K562 (cell line): ENCODE data around the gene FOXJ3. TPM values are rescaled to one million over a fixed set of nuclear protein-coding genes. Genes with fewer than 3 reads are reported as not detected.
A peak's percentile ranks its signal among the peaks of the same experiment; 100 is the strongest.

Experiments used
- ATAC-seq: fragments of 200-7000 bp; cut with Tn5 transposase; 3 replicates; pipeline ENCODE4 v1.9.1; 2020; ENCODE audit warnings: moderate library complexity
- BruUV-seq: library from RNA; stranded (reverse); fragments of 400-500 nt; replicated peaks from 2 replicates; lab custom pipeline; 2021; lab: Mats Ljungman, UMichigan
- CTCF ChIA-PET: fragments of 300-600 bp; formaldehyde crosslinking; extraction: SDS; loops from one replicate; lab custom pipeline; 2021; ENCODE audit warnings: low intra/inter-chr PET ratio; lab: Yijun Ruan, JAX
- POLR2A ChIA-PET: fragments of 300-600, 350-650 bp; sonication (Branson Sonifier 250); formaldehyde crosslinking; extraction: SDS; loops from one replicate; lab custom pipeline; 2021; ENCODE audit warnings: antibody characterized with exemption, inconsistent platforms; lab: Yijun Ruan, JAX
- DNase-seq, 4 experiments: peaks; one replicate each; pipeline versions ENCODE4 v3.0.0 to v3.0.0-alpha.2; 2011 to 2018; ENCODE audit warnings: low spot score in 3 of 4, mixed read lengths in 3 of 4; ENCODE audit errors: extremely low read depth in 1 of 4
- FAIRE-seq: peaks from 2 replicates; lab custom pipeline; 2011; peaks lifted over from hg19 to GRCh38; lab: Jason Lieb, UNC
- H2AFZ ChIP-seq: 2 replicates; pipeline ENCODE4 v1.6.0; 2011; ENCODE audit warnings: low read depth, low read length, control low read depth, inconsistent platforms
- H3K27ac ChIP-seq: fragments of 200-600 bp; 3 replicates; pipeline ENCODE4 v1.8.0; 2011; ENCODE audit warnings: low read depth, mild to moderate bottlenecking, control low read depth, inconsistent platforms, low read length, moderate library complexity, mixed read lengths; ENCODE audit errors: extremely low read depth
- H3K27me3 ChIP-seq, 2 experiments: fragments of 300-600 bp in 1 of 2; 2 replicates in 1 of 2; 3 replicates in 1 of 2; pipeline versions ENCODE4 v1.6.0 to v1.8.0; 2011; ENCODE audit warnings: inconsistent platforms in 2 of 2, low read length in 2 of 2, mild to moderate bottlenecking in 1 of 2, mixed read lengths in 1 of 2, moderate library complexity in 1 of 2; ENCODE audit not compliant: control insufficient read depth in 2 of 2, insufficient read depth in 2 of 2
- H3K36me3 ChIP-seq: fragments of 300-600 bp; 3 replicates; pipeline ENCODE4 v1.8.0; 2011; ENCODE audit warnings: mild to moderate bottlenecking, low read length, inconsistent platforms; ENCODE audit not compliant: control insufficient read depth, insufficient read depth
- H3K4me1 ChIP-seq, 2 experiments: fragments of 200-600 bp in 1 of 2; replicated peaks in 1 of 2; 2 replicates in 1 of 2; 3 replicates in 1 of 2; pipeline versions ENCODE4 v1.5.1 to v1.8.0; 2011; ENCODE audit warnings: inconsistent platforms in 2 of 2, low read length in 2 of 2, mild to moderate bottlenecking in 1 of 2, mixed read lengths in 1 of 2, moderate library complexity in 1 of 2; ENCODE audit not compliant: control insufficient read depth in 2 of 2, insufficient read depth in 2 of 2
- H3K4me2 ChIP-seq: 2 replicates; pipeline ENCODE4 v1.6.1; 2011; ENCODE audit warnings: low read length, control low read depth, inconsistent platforms, mixed read lengths; ENCODE audit not compliant: insufficient read depth
- H3K4me3 ChIP-seq: fragments of 200-600 bp; sonication (generic), shearing (Covaris generic); 2 replicates; pipeline ENCODE4 v1.5.1; 2016; ENCODE audit warnings: control low read depth, inconsistent platforms
- H3K79me2 ChIP-seq: fragments of 200-600 bp; 3 replicates; pipeline ENCODE4 v1.8.0; 2011; ENCODE audit warnings: low read length, inconsistent platforms; ENCODE audit not compliant: control insufficient read depth, insufficient read depth
- H3K9ac ChIP-seq, 2 experiments: 2 replicates each; pipeline versions ENCODE4 v1.6.0 to v1.6.1; 2011; ENCODE audit warnings: low read depth in 2 of 2, low read length in 2 of 2, control low read depth in 1 of 2, inconsistent platforms in 1 of 2, mild to moderate bottlenecking in 1 of 2, mixed read lengths in 1 of 2; ENCODE audit not compliant: insufficient read depth in 1 of 2
- H3K9me1 ChIP-seq: one replicate; pipeline ENCODE4 v1.6.0; 2011; ENCODE audit warnings: inconsistent platforms, mild to moderate bottlenecking, low read length, moderate library complexity; ENCODE audit not compliant: control insufficient read depth, insufficient read depth
- H3K9me3 ChIP-seq: replicated peaks from 2 replicates; pipeline ENCODE4 v1.5.1; 2011; ENCODE audit warnings: low read depth, low read length, inconsistent platforms; ENCODE audit not compliant: control insufficient read depth, insufficient read depth
- H4K20me1 ChIP-seq: replicated peaks from 2 replicates; pipeline ENCODE4 v1.6.1; 2011; ENCODE audit warnings: low read length, inconsistent platforms, mixed read lengths; ENCODE audit not compliant: control insufficient read depth, insufficient read depth
- FOSL1 ChIP-seq: fragments of 200-800 bp; sonication (Bioruptor generic); conservative IDR thresholded peaks from 2 replicates; pipeline ENCODE4 v1.6.1; 2016; ENCODE audit warnings: missing genetic modification characterization, missing compliant biosample characterization
- JUND ChIP-seq, 2 experiments: IDR thresholded peaks; 2 replicates in 1 of 2; 3 replicates in 1 of 2; pipeline ENCODE4 v1.6.1; 2011; ENCODE audit warnings: borderline replicate concordance in 2 of 2, low read depth in 2 of 2, low read length in 2 of 2, improper control_type of control experiment in 1 of 2, missing biosample characterization in 1 of 2, missing genetic modification characterization in 1 of 2, missing genetic modification reagents in 1 of 2
- KLF10 ChIP-seq: fragments of 250-450 bp; sonication (Bioruptor Pico); IDR thresholded peaks from 2 replicates; pipeline ENCODE4 v1.6.1; 2021; ENCODE audit warnings: matching md5 sums
- NFE2 ChIP-seq: IDR thresholded peaks from 2 replicates; pipeline ENCODE4 v1.6.1; 2014; ENCODE audit warnings: antibody characterized with exemption, low read depth
- SMARCA4 ChIP-seq: fragments of 450-650 bp; IDR thresholded peaks from 2 replicates; pipeline ENCODE4 v1.6.1; 2016
- ZNF766 ChIP-seq: fragments of 200-800 bp; sonication (Bioruptor generic); conservative IDR thresholded peaks from 2 replicates; pipeline ENCODE4 v1.6.1; 2016; ENCODE audit warnings: missing genetic modification characterization, missing compliant biosample characterization
- WGBS: fragments of 100-300 bp; shearing (Covaris generic); methylation state at CpG from one replicate; pipeline ENCODE4 v1.1.6; 2016; ENCODE audit warnings: low coverage, mixed read lengths; ENCODE audit not compliant: insufficient coverage; ENCODE audit errors: missing lambda C conversion rate; 5-methylcytosine and 5-hydroxymethylcytosine counted together
- in situ Hi-C: fragments of 300-500 bp; cut with MboI; formaldehyde crosslinking; loops from 4 replicates; pipeline ENCODE4 v1.15.0; 2018; ENCODE audit warnings: inconsistent platforms, mixed read lengths
- intact Hi-C: fragments of 100-400 bp; cut with micrococcal nuclease; formaldehyde crosslinking; loops from 2 replicates; pipeline ENCODE4 v1.14.2; 2022
- polyA plus RNA-seq, 8 experiments: library from polyadenylated mRNA; depleted of rRNA in 4 of 8; stranded (reverse) in 5 of 8; unstranded in 3 of 8; fragments of >200 nt; fragmentation: Nextera tagmentation in 2 of 8; fragmentation: Illumina TruSeq in 1 of 8; extraction: Ambion mirVana in 2 of 8; extraction: Trizol in 1 of 8; gene quantifications; 2 replicates each; pipeline versions ENCODE4 v1.2.1 to v1.2.3, GENCODE V29; 2011 to 2014; ENCODE audit warnings: inconsistent platforms in 1 of 8, missing spikeins in 1 of 8
- total RNA-seq, 7 experiments: library from RNA; depleted of rRNA in 6 of 7; stranded (reverse); fragments of >200 nt in 6 of 7; fragmentation: Illumina TruSeq in 2 of 7; extraction: Trizol in 2 of 7; gene quantifications; 2 replicates each; pipeline versions ENCODE4 v1.2.1 to v1.2.3, GENCODE V29; 2011 to 2021; ENCODE audit warnings: low replicate concordance in 1 of 7
- TF ChIP-seq, protein P1 (sequence below): fragments of 450-650 bp; IDR thresholded peaks from 2 replicates; pipeline ENCODE4 v1.6.1; 2016; ENCODE audit warnings: missing biosample characterization, missing genetic modification characterization
- TF ChIP-seq, protein P2 (sequence below), 2 experiments: fragments of 450-650 bp; IDR thresholded peaks; 2 replicates each; pipeline ENCODE4 v1.6.1; 2018; ENCODE audit warnings: mild to moderate bottlenecking in 2 of 2, low read depth in 1 of 2; ENCODE audit not compliant: partially characterized antibody in 2 of 2

FOXJ3 gene
- total and polyA plus RNA-seq, 9 of the 15 experiments (the other 6 are each of a cell fraction or from before 2014, with no cell fraction given) = 8.7 to 35.3 (median 23.4) TPM

DNA sequence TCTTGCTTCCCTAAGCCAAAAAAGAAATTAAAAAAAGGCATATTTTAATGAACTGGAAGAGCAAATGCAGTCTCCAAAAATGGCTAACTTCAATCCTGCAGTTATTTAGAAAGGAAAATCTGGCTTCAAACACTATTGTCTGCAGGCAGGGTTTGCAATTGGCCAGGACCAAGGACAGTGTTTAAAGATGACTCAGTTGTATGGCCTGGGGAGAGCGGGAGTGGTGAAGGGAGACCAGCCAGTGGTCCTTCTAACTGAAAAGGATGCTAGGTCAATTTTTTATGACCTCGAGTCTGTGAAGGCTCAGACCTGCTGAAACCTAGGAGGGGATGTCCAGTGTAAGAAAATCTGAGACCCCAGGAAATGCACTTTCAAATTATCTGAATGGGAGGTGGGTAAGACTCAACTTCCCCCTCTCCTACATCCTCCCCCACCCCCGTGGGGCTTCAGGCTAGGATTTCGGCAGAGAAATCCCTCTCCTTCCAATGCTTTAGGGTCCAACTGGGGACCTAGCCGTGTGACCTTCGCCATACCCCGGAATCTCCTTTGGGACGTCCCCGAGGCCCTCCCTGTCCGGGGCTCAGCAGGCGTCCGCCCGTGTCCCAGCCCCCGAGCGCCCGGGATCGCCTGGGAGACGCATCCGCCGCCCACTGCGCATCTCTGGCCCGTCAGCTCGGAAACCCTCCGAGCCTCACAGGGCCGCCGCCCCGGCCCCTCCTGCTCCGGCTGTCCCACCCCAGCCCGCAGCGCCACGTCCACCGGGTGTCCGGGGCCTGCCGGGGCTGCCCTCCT lies 45.0 kb upstream of the FOXJ3 start:
- no peaks in the 10 kb centered on the region for H3K36me3 ChIP-seq
- DNase-seq (peak; percentile 29 to 43 (median 37)), ATAC-seq (peak; percentile 85), FAIRE-seq (peak; percentile 60)
- no TSS peak for BruUV-seq
- no peak overlapping the region; the same call in 1 of the 2 replicates for H3K4me3 ChIP-seq
- CTCF ChIA-PET = no interaction called here
- intact Hi-C loops (no loop called here), in situ Hi-C loops (no loop called here)
- POLR2A ChIA-PET = no interaction called here
- no peaks in the 10 kb centered on the region for H3K9me1 ChIP-seq
- peaks cover 35 to 45% of the 10 kb centered on the region in 2 experiments for H3K27me3 ChIP-seq
- H3K9me3 ChIP-seq = no peaks in the 10 kb centered on the region
- H3K79me2 ChIP-seq = no peaks in the 10 kb centered on the region
- WGBS = 9% methylated on average over 11 of the region's 34 CpGs
- H3K4me2 ChIP-seq = no peak overlapping the region
- H2AFZ ChIP-seq = no peak overlapping the region
- peaks cover 0 to 11% of the 10 kb centered on the region in 2 experiments; a peak in 2 of 5 replicates for H3K4me1 ChIP-seq
- H3K9ac ChIP-seq = no peak overlapping the region
- no peaks in the 10 kb centered on the region for H4K20me1 ChIP-seq
- H3K27ac ChIP-seq = no peak overlapping the region
- TF ChIP-seq, protein P1, sequence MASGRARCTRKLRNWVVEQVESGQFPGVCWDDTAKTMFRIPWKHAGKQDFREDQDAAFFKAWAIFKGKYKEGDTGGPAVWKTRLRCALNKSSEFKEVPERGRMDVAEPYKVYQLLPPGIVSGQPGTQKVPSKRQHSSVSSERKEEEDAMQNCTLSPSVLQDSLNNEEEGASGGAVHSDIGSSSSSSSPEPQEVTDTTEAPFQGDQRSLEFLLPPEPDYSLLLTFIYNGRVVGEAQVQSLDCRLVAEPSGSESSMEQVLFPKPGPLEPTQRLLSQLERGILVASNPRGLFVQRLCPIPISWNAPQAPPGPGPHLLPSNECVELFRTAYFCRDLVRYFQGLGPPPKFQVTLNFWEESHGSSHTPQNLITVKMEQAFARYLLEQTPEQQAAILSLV = no peak
- TF ChIP-seq ZNF766 (CRISPR knock-in tag) = no peak
- peak; percentile 75 for TF ChIP-seq NFE2
- TF ChIP-seq, protein P2, sequence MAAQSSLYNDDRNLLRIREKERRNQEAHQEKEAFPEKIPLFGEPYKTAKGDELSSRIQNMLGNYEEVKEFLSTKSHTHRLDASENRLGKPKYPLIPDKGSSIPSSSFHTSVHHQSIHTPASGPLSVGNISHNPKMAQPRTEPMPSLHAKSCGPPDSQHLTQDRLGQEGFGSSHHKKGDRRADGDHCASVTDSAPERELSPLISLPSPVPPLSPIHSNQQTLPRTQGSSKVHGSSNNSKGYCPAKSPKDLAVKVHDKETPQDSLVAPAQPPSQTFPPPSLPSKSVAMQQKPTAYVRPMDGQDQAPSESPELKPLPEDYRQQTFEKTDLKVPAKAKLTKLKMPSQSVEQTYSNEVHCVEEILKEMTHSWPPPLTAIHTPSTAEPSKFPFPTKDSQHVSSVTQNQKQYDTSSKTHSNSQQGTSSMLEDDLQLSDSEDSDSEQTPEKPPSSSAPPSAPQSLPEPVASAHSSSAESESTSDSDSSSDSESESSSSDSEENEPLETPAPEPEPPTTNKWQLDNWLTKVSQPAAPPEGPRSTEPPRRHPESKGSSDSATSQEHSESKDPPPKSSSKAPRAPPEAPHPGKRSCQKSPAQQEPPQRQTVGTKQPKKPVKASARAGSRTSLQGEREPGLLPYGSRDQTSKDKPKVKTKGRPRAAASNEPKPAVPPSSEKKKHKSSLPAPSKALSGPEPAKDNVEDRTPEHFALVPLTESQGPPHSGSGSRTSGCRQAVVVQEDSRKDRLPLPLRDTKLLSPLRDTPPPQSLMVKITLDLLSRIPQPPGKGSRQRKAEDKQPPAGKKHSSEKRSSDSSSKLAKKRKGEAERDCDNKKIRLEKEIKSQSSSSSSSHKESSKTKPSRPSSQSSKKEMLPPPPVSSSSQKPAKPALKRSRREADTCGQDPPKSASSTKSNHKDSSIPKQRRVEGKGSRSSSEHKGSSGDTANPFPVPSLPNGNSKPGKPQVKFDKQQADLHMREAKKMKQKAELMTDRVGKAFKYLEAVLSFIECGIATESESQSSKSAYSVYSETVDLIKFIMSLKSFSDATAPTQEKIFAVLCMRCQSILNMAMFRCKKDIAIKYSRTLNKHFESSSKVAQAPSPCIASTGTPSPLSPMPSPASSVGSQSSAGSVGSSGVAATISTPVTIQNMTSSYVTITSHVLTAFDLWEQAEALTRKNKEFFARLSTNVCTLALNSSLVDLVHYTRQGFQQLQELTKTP (IDR thresholded peaks at IDR 0.05; ENCODE audit: low read depth in 1 of 2, partially characterized antibody in 2 of 2) = no peak
- no peak for TF ChIP-seq KLF10 (CRISPR knock-in tag)
- TF ChIP-seq JUND (IDR thresholded peaks at IDR 0.05; ENCODE audit: borderline replicate concordance, low read depth, low read length) = 0 out of 2 replicates have a peak, but pooled peaks have one; percentile 14
- peak; percentile 61; the same call in 1 of the 3 replicates for TF ChIP-seq JUND (tag; IDR thresholded peaks at IDR 0.05; ENCODE audit: borderline replicate concordance, low read depth, low read length)
- TF ChIP-seq FOSL1 (tag) = peak; percentile 56
- 0 out of 2 replicates have a peak, but pooled peaks have one; percentile 11 for TF ChIP-seq SMARCA4
